HEK293 (cell line): ENCODE results near the gene SNAP23.
A peak's percentile ranks its signal among the peaks of the same experiment; 100 is the strongest.

ENCODE experiments used
- CTCF ChIA-PET: fragments of 350-600 bp; formaldehyde crosslinking; extraction: SDS; loops from one replicate; lab custom pipeline; 2021; ENCODE audit warnings: antibody characterized with exemption; lab: Yijun Ruan, JAX
- POLR2A ChIA-PET: fragments of 300-600 bp; formaldehyde crosslinking; extraction: SDS; loops from one replicate; lab custom pipeline; 2020; ENCODE audit warnings: antibody characterized with exemption, inconsistent platforms; lab: Yijun Ruan, JAX
- H3K27ac ChIP-seq: fragments of 200-500 bp; sonication (Bioruptor generic); 2 replicates; pipeline ENCODE4 v1.5.1; 2014; ENCODE audit warnings: low read depth, low read length, control low read depth, inconsistent platforms; ENCODE audit errors: extremely low read depth
- H3K36me3 ChIP-seq, 2 experiments: fragments of 200-500 bp in 1 of 2; sonication (Bioruptor generic) in 1 of 2; 1 replicate in 1 of 2; 2 replicates in 1 of 2; pipeline ENCODE4 v1.5.1; 2014 to 2017; ENCODE audit warnings: inconsistent platforms in 2 of 2, low read length in 2 of 2; ENCODE audit not compliant: control insufficient read depth in 2 of 2, insufficient read depth in 1 of 2
- H3K4me1 ChIP-seq: fragments of 200-500 bp; sonication (Bioruptor generic); 2 replicates; pipeline ENCODE4 v1.5.1; 2014; ENCODE audit warnings: mild to moderate bottlenecking, low read length, inconsistent platforms; ENCODE audit not compliant: control insufficient read depth, insufficient read depth
- H3K4me3 ChIP-seq: 2 replicates; pipeline ENCODE4 v1.5.1; 2011; ENCODE audit warnings: low read depth, mild to moderate bottlenecking, control low read depth, low read length, moderate library complexity
- H3K9me3 ChIP-seq: fragments of 200-500 bp; sonication (Bioruptor generic); 2 replicates; pipeline ENCODE4 v1.5.1; 2014; ENCODE audit warnings: low read depth, low read length, inconsistent platforms; ENCODE audit not compliant: control insufficient read depth, insufficient read depth
- BCL6B ChIP-seq: fragments of 450-650 bp; formaldehyde crosslinking; IDR thresholded peaks from 2 replicates; pipeline ENCODE4 v1.5.1; 2017; ENCODE audit warnings: missing biosample characterization, missing genetic modification characterization
- MEIS1 ChIP-seq: sonication (generic); formaldehyde crosslinking; IDR thresholded peaks from 2 replicates; pipeline ENCODE4 v1.8.1; 2022; ENCODE audit warnings: missing genetic modification reagents, mild to moderate bottlenecking, borderline replicate concordance
- PRDM10 ChIP-seq: fragments of 450-650 bp; formaldehyde crosslinking; IDR thresholded peaks from 2 replicates; pipeline ENCODE4 v1.5.1; 2016; ENCODE audit warnings: missing biosample characterization, missing genetic modification characterization
- SP2 ChIP-seq: fragments of 450-650 bp; formaldehyde crosslinking; IDR thresholded peaks from 2 replicates; pipeline ENCODE4 v1.5.1; 2016; ENCODE audit warnings: missing biosample characterization, missing genetic modification characterization
- TSHZ1 ChIP-seq: fragments of 450-650 bp; formaldehyde crosslinking; IDR thresholded peaks from 2 replicates; pipeline ENCODE4 v1.5.1; 2016; ENCODE audit warnings: missing biosample characterization, missing genetic modification characterization, borderline replicate concordance
- YY1 ChIP-seq: fragments of 450-650 bp; formaldehyde crosslinking; IDR thresholded peaks from 2 replicates; pipeline ENCODE4 v1.5.1; 2018; ENCODE audit warnings: missing biosample characterization, missing genetic modification characterization
- ZBTB17 ChIP-seq: fragments of 450-650 bp; formaldehyde crosslinking; IDR thresholded peaks from 2 replicates; pipeline ENCODE4 v1.5.1; 2016; ENCODE audit warnings: missing biosample characterization, missing genetic modification characterization
- ZFHX2 ChIP-seq: fragments of 450-650 bp; formaldehyde crosslinking; conservative IDR thresholded peaks from 2 replicates; pipeline ENCODE4 v1.5.1; 2016; ENCODE audit warnings: missing biosample characterization, missing genetic modification characterization
- ZNF221 ChIP-seq: fragments of 450-650 bp; formaldehyde crosslinking; IDR thresholded peaks from 2 replicates; pipeline ENCODE4 v1.5.1; 2017; ENCODE audit warnings: missing biosample characterization, missing genetic modification characterization, borderline replicate concordance
- ZNF24 ChIP-seq: fragments of 450-650 bp; formaldehyde crosslinking; IDR thresholded peaks from 2 replicates; pipeline ENCODE4 v1.5.1; 2016; ENCODE audit warnings: missing biosample characterization, missing genetic modification characterization
- ZNF362 ChIP-seq: fragments of 450-650 bp; formaldehyde crosslinking; IDR thresholded peaks from 2 replicates; pipeline ENCODE4 v1.5.1; 2016; ENCODE audit warnings: missing biosample characterization, missing genetic modification characterization
- ZNF366 ChIP-seq: fragments of 450-650 bp; formaldehyde crosslinking; conservative IDR thresholded peaks from 2 replicates; pipeline ENCODE4 v1.5.1; 2016; ENCODE audit warnings: missing biosample characterization, missing genetic modification characterization
- ZNF394 ChIP-seq: fragments of 450-650 bp; formaldehyde crosslinking; IDR thresholded peaks from 2 replicates; pipeline ENCODE4 v1.5.1; 2016; ENCODE audit warnings: missing biosample characterization, missing genetic modification characterization, mild to moderate bottlenecking, moderate library complexity, borderline replicate concordance
- ZNF558 ChIP-seq: fragments of 450-650 bp; formaldehyde crosslinking; IDR thresholded peaks from 2 replicates; pipeline ENCODE4 v1.5.1; 2016; ENCODE audit warnings: missing biosample characterization, missing genetic modification characterization
- ZNF610 ChIP-seq: fragments of 450-650 bp; formaldehyde crosslinking; IDR thresholded peaks from 2 replicates; pipeline ENCODE4 v1.5.1; 2016; ENCODE audit warnings: missing biosample characterization, missing genetic modification characterization, borderline replicate concordance
- ZNF660 ChIP-seq: fragments of 450-650 bp; IDR thresholded peaks from 2 replicates; pipeline ENCODE4 v1.5.1; 2018; ENCODE audit warnings: missing biosample characterization, mild to moderate bottlenecking, missing genetic modification characterization
- ZNF670 ChIP-seq: fragments of 450-650 bp; formaldehyde crosslinking; IDR thresholded peaks from 2 replicates; pipeline ENCODE4 v1.5.1; 2016; ENCODE audit warnings: missing biosample characterization, missing genetic modification characterization, low read depth
- ZNF692 ChIP-seq: fragments of 450-650 bp; formaldehyde crosslinking; IDR thresholded peaks from 2 replicates; pipeline ENCODE4 v1.5.1; 2016; ENCODE audit warnings: missing biosample characterization, missing genetic modification characterization
- ZNF792 ChIP-seq: fragments of 450-650 bp; formaldehyde crosslinking; IDR thresholded peaks from 2 replicates; pipeline ENCODE4 v1.5.1; 2016; ENCODE audit warnings: missing biosample characterization, missing genetic modification characterization
- ZSCAN4 ChIP-seq: fragments of 450-650 bp; formaldehyde crosslinking; IDR thresholded peaks from 2 replicates; pipeline ENCODE4 v1.5.1; 2017; ENCODE audit warnings: missing biosample characterization, missing genetic modification characterization

The SNAP23 gene

GRCh38 chr15:42549032-42549491 lies 53.6 kb downstream of the SNAP23 start (continued):
- TF ChIP-seq PRDM10 (tag by site-specific recombination) (0 out of 2 replicates have a peak, but pooled peaks have one; percentile 23), YY1 (peak; percentile 9; the same call in 1 of the 2 replicates), ZSCAN4 (tag by site-specific recombination) (no peak), MEIS1 (CRISPR knock-in tag) (no peak), ZNF692 (tag by site-specific recombination) (no peak)

GRCh38 chr15:42549741-42550392 lies 54.4 kb downstream of the SNAP23 start:
- CTCF ChIA-PET = interaction anchor here (0.7 kb wide), 1 partner anchor 101 kb away, joined by 6 read pairs; no protein-coding TSS in a partner anchor
- TF ChIP-seq ZNF24 (no peak), ZNF558 (no peak), ZNF366 (tag by site-specific recombination) (no peak), ZNF660 (tag by site-specific recombination) (no peak), ZNF362 (0 out of 2 replicates have a peak, but pooled peaks have one; percentile 30)
- H3K36me3 ChIP-seq = peaks cover 5 to 17% of the 10 kb centered on the region in 2 experiments; a peak in 1 of 3 replicates
- POLR2A ChIA-PET = interaction anchor here (0.6 to 2.6 kb wide), 2 partner anchors 25 to 51 kb away, joined by 4 to 16 read pairs; partner anchors contain the start of gene STARD9
- H3K27ac ChIP-seq = no peak overlapping the region
- peak overlapping the region; percentile 7 for H3K4me3 ChIP-seq
- H3K9me3 ChIP-seq = no peaks in the 10 kb centered on the region
- no peaks in the 10 kb centered on the region for H3K4me1 ChIP-seq

GRCh38 chr15:42553554-42553953 lies 58.1 kb downstream of the SNAP23 start:
- POLR2A ChIA-PET = no interaction called here
- Histone ChIP-seq H3K36me3 (peaks cover 3 to 6% of the 10 kb centered on the region in 2 experiments; a peak in 2 of 3 replicates), H3K27ac (no peak overlapping the region), H3K9me3 (no peaks in the 10 kb centered on the region), H3K4me3 (no peak overlapping the region), H3K4me1 (no peaks in the 10 kb centered on the region)
- CTCF ChIA-PET = interaction anchor here (0.6 to 0.7 kb wide), 2 partner anchors 9 to 61 kb away, joined by 3 read pairs; no protein-coding TSS in a partner anchor
- TF ChIP-seq BCL6B (tag by site-specific recombination) = no peak
- no peak for TF ChIP-seq ZNF670 (tag by site-specific recombination)
- TF ChIP-seq ZFHX2 (tag by site-specific recombination) = no peak
- no peak for TF ChIP-seq TSHZ1 (tag by site-specific recombination)
- TF ChIP-seq SP2 (tag by site-specific recombination) = no peak
- TF ChIP-seq ZNF792 = no peak
- no peak for TF ChIP-seq ZBTB17 (tag by site-specific recombination)
- no peak for TF ChIP-seq ZNF610
- no peak for TF ChIP-seq ZNF394 (tag by site-specific recombination)
- no peak for TF ChIP-seq ZNF221 (tag by site-specific recombination)
